GM13976 (cell line): ENCODE measurements around the gene GAMT.

ENCODE experiments used
- DNase-seq: peaks from one replicate; pipeline ENCODE4 v3.0.0; 2012; ENCODE audit warnings: low spot score
- in situ Hi-C: fragments of 300-500 bp; cut with MboI; formaldehyde crosslinking; loops from one replicate; pipeline ENCODE4 v1.12.0; 2022; ENCODE audit warnings: low sequenced_read_pairs, mixed read lengths, inconsistent platforms; ENCODE audit not compliant: unreplicated experiment
- TF ChIP-seq, protein P1 (sequence below): IDR thresholded peaks from 2 replicates; pipeline ENCODE4 v1.5.1; 2012; ENCODE audit warnings: borderline replicate concordance, mild to moderate bottlenecking; ENCODE audit not compliant: insufficient read depth; ENCODE audit errors: extremely low read depth, missing control alignments, control extremely low read depth

GAMT gene

DNA sequence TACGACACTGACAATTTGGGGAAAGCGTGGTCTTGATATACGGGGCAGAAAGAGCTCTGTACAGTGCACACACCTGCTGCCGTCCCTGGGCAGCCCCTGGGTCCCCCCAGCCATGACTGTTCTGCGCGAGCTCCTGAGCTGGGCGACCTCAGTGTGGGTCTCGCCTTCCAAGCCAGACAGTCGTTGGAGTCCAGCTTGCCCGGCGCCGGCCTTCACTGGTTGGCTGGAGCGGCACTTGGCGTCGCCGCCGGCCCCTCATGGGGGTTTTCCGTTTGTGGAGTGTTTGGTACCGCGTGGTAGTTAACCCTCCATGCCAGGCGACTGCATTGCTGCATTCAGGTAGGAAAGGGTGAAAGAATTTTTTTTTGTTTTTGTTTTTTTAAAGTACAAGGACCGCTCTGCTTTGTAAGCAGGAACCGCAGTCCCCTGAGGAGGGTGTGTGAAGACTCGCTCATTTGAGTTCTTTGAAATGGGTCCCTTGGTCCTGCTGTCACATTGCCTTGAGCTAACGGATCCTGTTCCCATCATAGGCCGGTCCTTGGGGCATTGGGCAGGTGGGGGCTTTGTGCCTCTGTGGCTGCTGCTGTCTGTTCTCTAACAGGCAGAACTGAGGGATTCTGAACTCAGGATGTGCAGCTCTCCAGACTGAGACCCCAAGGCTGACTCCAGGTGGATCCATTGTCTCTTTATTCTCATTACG lies 26.0 kb upstream of the GAMT start:
- DNase-seq: no peak
- TF ChIP-seq, protein P1, sequence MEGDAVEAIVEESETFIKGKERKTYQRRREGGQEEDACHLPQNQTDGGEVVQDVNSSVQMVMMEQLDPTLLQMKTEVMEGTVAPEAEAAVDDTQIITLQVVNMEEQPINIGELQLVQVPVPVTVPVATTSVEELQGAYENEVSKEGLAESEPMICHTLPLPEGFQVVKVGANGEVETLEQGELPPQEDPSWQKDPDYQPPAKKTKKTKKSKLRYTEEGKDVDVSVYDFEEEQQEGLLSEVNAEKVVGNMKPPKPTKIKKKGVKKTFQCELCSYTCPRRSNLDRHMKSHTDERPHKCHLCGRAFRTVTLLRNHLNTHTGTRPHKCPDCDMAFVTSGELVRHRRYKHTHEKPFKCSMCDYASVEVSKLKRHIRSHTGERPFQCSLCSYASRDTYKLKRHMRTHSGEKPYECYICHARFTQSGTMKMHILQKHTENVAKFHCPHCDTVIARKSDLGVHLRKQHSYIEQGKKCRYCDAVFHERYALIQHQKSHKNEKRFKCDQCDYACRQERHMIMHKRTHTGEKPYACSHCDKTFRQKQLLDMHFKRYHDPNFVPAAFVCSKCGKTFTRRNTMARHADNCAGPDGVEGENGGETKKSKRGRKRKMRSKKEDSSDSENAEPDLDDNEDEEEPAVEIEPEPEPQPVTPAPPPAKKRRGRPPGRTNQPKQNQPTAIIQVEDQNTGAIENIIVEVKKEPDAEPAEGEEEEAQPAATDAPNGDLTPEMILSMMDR: no peak
- in situ Hi-C loops: no loop called here

GRCh38 chr19:1426736-1427135 lies 25.4 kb upstream of the GAMT start:
- DNase-seq: no peak
- TF ChIP-seq, protein P1: no peak
- in situ Hi-C loops: no loop called here

DNA sequence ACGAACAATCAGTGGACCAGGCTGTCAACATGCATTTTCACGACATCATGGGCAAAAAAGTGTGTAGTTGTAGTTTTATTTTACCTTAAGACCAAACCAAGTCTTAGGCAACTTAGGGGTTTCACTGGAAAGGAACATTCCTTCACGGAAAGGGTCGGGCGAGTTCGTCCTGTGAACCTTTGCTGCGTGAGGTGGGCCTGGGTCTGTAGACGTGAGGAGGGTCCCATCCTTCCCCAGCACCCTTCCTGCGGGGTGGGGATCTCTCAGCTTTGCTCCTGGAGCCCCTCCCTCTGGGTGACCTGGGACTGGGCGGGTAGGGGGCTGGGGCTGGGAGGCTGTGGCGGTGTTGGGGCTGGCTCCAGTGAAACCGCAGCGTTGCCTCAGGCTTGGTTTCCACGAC lies 24.6 kb upstream of the GAMT start:
- in situ Hi-C loops: no loop called here
- TF ChIP-seq, protein P1: no peak

DNA sequence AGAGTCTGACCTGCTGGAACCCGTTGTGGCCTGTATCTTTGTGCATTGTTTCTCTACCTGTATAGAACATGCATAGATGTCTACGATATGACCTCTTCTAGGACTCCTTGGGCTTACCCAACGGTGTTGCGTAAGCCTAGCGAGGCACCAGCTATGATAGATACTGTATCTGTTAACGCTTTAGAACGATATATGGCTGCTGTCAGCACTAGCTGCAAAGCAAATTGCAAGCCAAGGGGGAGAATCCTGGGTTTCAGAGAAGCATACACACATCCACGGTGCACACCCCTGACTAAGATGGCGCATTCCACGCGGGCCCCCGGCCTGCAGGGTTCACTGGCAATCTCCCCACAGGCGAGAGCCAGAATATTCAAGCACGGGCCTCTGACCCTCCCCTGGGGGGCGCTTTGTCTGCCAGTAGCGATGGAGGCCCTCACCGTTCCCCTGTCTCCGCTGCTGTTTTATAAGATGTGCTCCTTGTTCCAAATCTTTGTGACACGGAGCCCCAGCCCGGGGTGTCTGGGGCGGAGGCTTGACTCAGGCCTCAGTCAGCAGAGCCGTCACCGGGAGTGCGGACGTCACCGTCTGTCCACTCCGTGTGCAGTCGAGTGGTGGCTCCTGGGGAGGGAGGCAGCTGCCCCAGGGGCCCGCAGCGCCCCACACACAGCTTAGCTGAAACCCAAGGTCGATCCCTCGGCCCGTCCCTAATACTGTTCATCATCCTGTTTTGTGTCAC lies 23.9 kb upstream of the GAMT start:
- TF ChIP-seq, protein P1: no peak
- DNase-seq: no peak
- in situ Hi-C loops: no loop called here

More for the DNA sequence above, 24.6 kb upstream of the GAMT start:
- DNase-seq: no peak

DNA sequence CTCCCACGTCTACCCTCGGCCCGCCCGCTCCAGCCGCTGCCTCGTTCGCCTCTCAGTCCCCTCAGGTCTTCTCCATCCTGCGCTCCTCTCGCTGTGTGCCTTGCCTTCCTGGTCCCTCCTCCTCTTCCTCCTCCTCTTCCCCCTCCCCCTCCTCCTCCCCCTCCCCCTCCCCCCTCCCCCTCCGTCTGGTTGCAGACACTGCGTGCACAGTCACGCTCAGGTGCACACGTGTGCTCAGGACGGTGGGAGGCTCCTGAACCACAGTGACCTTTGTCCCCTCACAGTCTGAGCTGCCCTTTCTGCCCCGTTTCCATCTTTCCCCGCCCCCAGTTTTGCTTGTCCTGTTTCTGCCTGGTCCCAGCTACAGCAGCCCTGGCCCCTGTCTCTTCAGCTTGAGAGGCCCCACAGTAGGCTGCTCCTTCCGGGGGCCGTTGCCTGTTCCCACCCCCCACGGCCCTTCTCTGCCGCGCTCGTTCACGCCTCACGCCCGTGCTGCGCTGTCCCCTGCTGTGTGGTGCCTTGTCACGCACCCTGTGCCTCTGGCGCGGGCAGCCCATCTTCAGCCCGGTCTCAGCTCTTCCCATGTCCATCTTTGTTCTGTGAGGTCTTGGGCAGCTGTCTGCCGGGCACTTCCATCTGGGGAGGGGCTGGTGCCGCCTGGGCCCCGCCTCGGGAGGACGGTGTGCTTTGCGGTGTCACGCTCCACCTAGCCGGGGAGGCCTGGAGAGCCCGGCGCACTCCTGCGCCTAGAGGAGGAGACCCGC lies 23.0 kb upstream of the GAMT start:
- DNase-seq: no peak
- TF ChIP-seq, protein P1: no peak
- in situ Hi-C loops: no loop called here

GRCh38 chr19:1423436-1424191 lies 22.3 kb upstream of the GAMT start:
- in situ Hi-C loops: no loop called here
- TF ChIP-seq, protein P1: no peak
- DNase-seq: no peak
